Prostate gland (tissue), 2 donors: ENCODE results near the gene YRDC. TPM values are rescaled to one million over a fixed set of nuclear protein-coding genes. Genes with fewer than 3 reads are reported as not detected.

Experiments used
- DNase-seq: peaks from one replicate; pipeline ENCODE4 v3.0.0-alpha.2; 2019; ENCODE audit warnings: low spot score
- H3K27ac ChIP-seq, 2 donors: fragments of 200-600 bp; sonication (generic); 2 replicates each; pipeline ENCODE4 v1.5.1; 2017 to 2019
- H3K27me3 ChIP-seq: fragments of 200-600 bp; sonication (generic); replicated peaks from 2 replicates; pipeline ENCODE4 v1.5.1; 2019; ENCODE audit not compliant: insufficient read depth
- H3K36me3 ChIP-seq, 2 donors: fragments of 200-600 bp; sonication (generic); 1 replicate in 1 of 2; 2 replicates in 1 of 2; pipeline versions ENCODE4 v1.5.1 to v1.8.1; 2017 to 2019
- H3K4me1 ChIP-seq: fragments of 200-600 bp; sonication (generic); replicated peaks from 2 replicates; pipeline ENCODE4 v1.5.1; 2019
- H3K4me3 ChIP-seq, 2 donors: fragments of 200-600 bp; sonication (generic); 2 replicates each; pipeline ENCODE4 v1.5.1; 2017 to 2019
- H3K9me3 ChIP-seq: fragments of 200-600 bp; sonication (generic); 2 replicates; pipeline ENCODE4 v1.5.1; 2017
- CTCF ChIP-seq, 4 experiments: fragments of 200-600 bp in 2 of 4; fragments of 450-650 bp in 2 of 4; sonication (generic) in 2 of 4; IDR thresholded peaks; 1 replicate in 3 of 4; 2 replicates in 1 of 4; pipeline ENCODE4 v1.5.1; 2016 to 2019; ENCODE audit warnings: antibody characterized with exemption in 4 of 4, mild to moderate bottlenecking in 2 of 4, moderate library complexity in 2 of 4
- POLR2A ChIP-seq: fragments of 450-650 bp; IDR thresholded peaks from one replicate; pipeline ENCODE4 v1.6.1; 2016; ENCODE audit warnings: antibody characterized with exemption, mild to moderate bottlenecking
- POLR2AphosphoS5 ChIP-seq: sonication (generic); formaldehyde crosslinking; IDR thresholded peaks from one replicate; pipeline ENCODE4 v1.6.1; 2017; ENCODE audit warnings: antibody characterized with exemption
- WGBS: methylation state at CpG from one replicate; pipeline ENCODE4 v1.1.5; 2018; 5-methylcytosine and 5-hydroxymethylcytosine counted together
- intact Hi-C: fragments of 100-400 bp; cut with DNase I; formaldehyde crosslinking; loops from one replicate; pipeline ENCODE4 v1.14.2; 2022
- total RNA-seq, 2 donors: library from RNA; depleted of rRNA; stranded (reverse); fragments of >200 nt; gene quantifications; one replicate each; pipeline ENCODE4 v1.1.0, GENCODE V29; 2016

Gene YRDC
- total RNA-seq, 2 donors from 2014 or later: 23.7 to 33.5 TPM

- Histone ChIP-seq H3K4me3 (no peak overlapping the region), H3K27ac (no peak overlapping the region), H3K36me3 (no peaks in the 10 kb centered on the region), H3K4me1 (no peaks in the 10 kb centered on the region), H3K27me3 (no peaks in the 10 kb centered on the region), H3K9me3 (no peaks in the 10 kb centered on the region)
- TF ChIP-seq POLR2A: no peak
- intact Hi-C loops: no loop called here
- no peak for DNase-seq
- WGBS: 61% methylated on average over 3 of the region's 3 CpGs
These were observed 28.8 kb upstream of the YRDC start for GRCh38 chr1:37836788-37837187.

- TF ChIP-seq CTCF (IDR thresholded peaks at IDR 0.05) (no peak), POLR2AphosphoS5 (no peak), POLR2A (no peak)
- no peak overlapping the region for H3K4me3 ChIP-seq
- H3K27ac ChIP-seq: no peak overlapping the region
- H3K4me1 ChIP-seq: no peaks in the 10 kb centered on the region
- H3K9me3 ChIP-seq: no peaks in the 10 kb centered on the region
- no peak for DNase-seq
- intact Hi-C loops: no loop called here
- peaks cover 0 to 6% of the 10 kb centered on the region in 2 donors for H3K36me3 ChIP-seq
- WGBS: 57% methylated on average over 2 of the region's 2 CpGs
- no peaks in the 10 kb centered on the region for H3K27me3 ChIP-seq
These were observed 23.8 kb upstream of the YRDC start for GRCh38 chr1:37831809-37832208.

DNA sequence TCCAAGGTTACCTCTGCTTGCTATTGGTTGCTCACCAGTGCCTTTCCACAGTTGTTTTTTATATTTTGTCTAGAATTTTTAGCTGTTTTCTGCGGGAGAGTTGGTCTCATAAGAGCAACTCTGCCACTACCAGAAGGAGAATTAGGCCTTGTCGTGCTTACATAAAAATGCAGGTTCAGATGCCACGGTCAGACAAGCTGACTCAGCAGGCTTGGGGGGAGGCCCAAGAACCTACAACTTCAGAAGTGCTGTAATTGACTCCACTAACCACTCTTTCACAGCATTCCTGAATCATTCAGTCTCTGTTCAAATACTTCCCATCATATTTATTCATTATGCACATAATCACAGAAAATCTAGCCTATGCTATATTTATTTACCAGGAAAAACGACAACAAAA is 23.1 kb upstream of the YRDC start:
- Histone ChIP-seq H3K4me1 (no peaks in the 10 kb centered on the region), H3K27me3 (no peaks in the 10 kb centered on the region), H3K9me3 (no peaks in the 10 kb centered on the region), H3K4me3 (no peak overlapping the region), H3K36me3 (peaks cover 0 to 6% of the 10 kb centered on the region in 2 donors), H3K27ac (no peak overlapping the region)
- intact Hi-C loops: no loop called here
- no peak for TF ChIP-seq POLR2AphosphoS5
- TF ChIP-seq CTCF (IDR thresholded peaks at IDR 0.05): no peak
- no peak for TF ChIP-seq POLR2A
- no peak for DNase-seq
- WGBS: 97% methylated on average over 4 of the region's 4 CpGs

- H3K27ac ChIP-seq: no peak overlapping the region
- DNase-seq: no peak
- H3K9me3 ChIP-seq: no peaks in the 10 kb centered on the region
- 92% methylated on average over 12 of the region's 12 CpGs for WGBS
- intact Hi-C loops: no loop called here
- TF ChIP-seq POLR2AphosphoS5 (no peak), POLR2A (no peak), CTCF (IDR thresholded peaks at IDR 0.05) (no peak)
- H3K4me3 ChIP-seq: no peak overlapping the region
- H3K36me3 ChIP-seq: peaks cover 0 to 6% of the 10 kb centered on the region in 2 donors
- H3K27me3 ChIP-seq: no peaks in the 10 kb centered on the region
- no peaks in the 10 kb centered on the region for H3K4me1 ChIP-seq
These were observed 20.5 kb upstream of the YRDC start for GRCh38 chr1:37828410-37829074.

- DNase-seq: no peak
- peaks cover 4 to 8% of the 10 kb centered on the region in 2 donors for H3K36me3 ChIP-seq
These were observed 17.5 kb upstream of the YRDC start for GRCh38 chr1:37825506-37825905.

More at GRCh38 chr1:37825506-37825905, 17.5 kb upstream of the YRDC start:
- H3K9me3 ChIP-seq: no peaks in the 10 kb centered on the region
- H3K27ac ChIP-seq: no peak overlapping the region
- H3K27me3 ChIP-seq: no peaks in the 10 kb centered on the region
- no peaks in the 10 kb centered on the region for H3K4me1 ChIP-seq
- WGBS: 78% methylated on average over 2 of the region's 2 CpGs
- H3K4me3 ChIP-seq: no peak overlapping the region
- TF ChIP-seq POLR2A (no peak), CTCF (IDR thresholded peaks at IDR 0.05) (no peak), POLR2AphosphoS5 (no peak)
- intact Hi-C loops: no loop called here
